Endometrial microvascular endothelial cells (primary cell): ENCODE results near the gene RCAN3. TPM values are rescaled to one million over a fixed set of nuclear protein-coding genes. Genes with fewer than 3 reads are reported as not detected.

Experiments
- total RNA-seq: library from RNA; depleted of rRNA; stranded (reverse); fragments of >200 nt; gene quantifications from one replicate; pipeline ENCODE4 v1.2.3, GENCODE V29; 2015; ENCODE audit errors: inconsistent ontology term

Gene RCAN3
- total RNA-seq, 1 donor from 2014 or later = 11.7 TPM

Other genes starting within 250 kb of the RCAN3 start
- gene GRHL3, start 183.5 kb upstream of the RCAN3 start, total RNA-seq = not detected
- 4.1 TPM for gene STPG1, start 89.1 kb upstream of the RCAN3 start, total RNA-seq
- gene NIPAL3, start 87.0 kb upstream of the RCAN3 start, total RNA-seq = 22.4 TPM
- gene NCMAP, start 53.3 kb downstream of the RCAN3 start, total RNA-seq = not detected
- gene SRRM1, start 140.5 kb downstream of the RCAN3 start, total RNA-seq = 38.7 TPM
- gene CLIC4, start 242.6 kb downstream of the RCAN3 start, total RNA-seq = 565 TPM